Activated CD4-positive, alpha-beta T cell treated with anti-CD3 and anti-CD28 coated beads, Interleukin-10, Interleukin-2, amounts not matched to agents 100 ng/mL and 50 ng/mL, durations not matched to agents 16 hours and 8 hours (primary cell): Measurements from ENCODE around the gene MYH7.
"Not testable (repeated sequence)": the region's sequence is repeated elsewhere in the genome, so short reads cannot be mapped to it uniquely, and the experiment has no call there.

Experiments used
- DNase-seq: peaks from one replicate; pipeline ENCODE4 v3.0.0-alpha.2; 2020

The MYH7 gene

GRCh38 chr14:23430016-23430722 lies 5.3 kb downstream of the MYH7 start:
- no peak for DNase-seq

GRCh38 chr14:23428686-23429495 lies 6.6 kb downstream of the MYH7 start:
- DNase-seq, result no peak

GRCh38 chr14:23425798-23426197 lies 9.7 kb downstream of the MYH7 start:
- DNase-seq, result not testable (repeated sequence)

GRCh38 chr14:23425169-23425568 lies 10.3 kb downstream of the MYH7 start:
- no peak for DNase-seq

GRCh38 chr14:23423657-23424056 lies 11.8 kb downstream of the MYH7 start:
- no peak for DNase-seq

- DNase-seq, result peak; percentile 70
Observed at GRCh38 chr14:23421594-23421993, 13.9 kb downstream of the MYH7 start.

GRCh38 chr14:23419646-23420045 lies 15.8 kb downstream of the MYH7 start:
- not testable (repeated sequence) for DNase-seq

- no peak for DNase-seq
Observed at GRCh38 chr14:23418021-23418420, 17.4 kb downstream of the MYH7 start.

- DNase-seq, result not testable (repeated sequence)
Observed at GRCh38 chr14:23417269-23417668, 18.2 kb downstream of the MYH7 start.

- DNase-seq, result no peak
Observed at GRCh38 chr14:23416801-23417200, 18.7 kb downstream of the MYH7 start.

GRCh38 chr14:23415821-23416778 lies 19.4 kb downstream of the MYH7 start:
- DNase-seq, result no peak

GRCh38 chr14:23414906-23415820 lies 20.3 kb downstream of the MYH7 start:
- no peak for DNase-seq

GRCh38 chr14:23414254-23414653 lies 21.2 kb downstream of the MYH7 start:
- no peak for DNase-seq

GRCh38 chr14:23413681-23414080 lies 21.8 kb downstream of the MYH7 start:
- DNase-seq, result no peak

GRCh38 chr14:23411563-23412525 lies 23.6 kb downstream of the MYH7 start:
- DNase-seq, result no peak

GRCh38 chr14:23409966-23410635 lies 25.4 kb downstream of the MYH7 start:
- no peak for DNase-seq

- DNase-seq, result peak; percentile 9
Observed at GRCh38 chr14:23409475-23409874, 26.0 kb downstream of the MYH7 start.

- DNase-seq, result no peak
Observed at GRCh38 chr14:23408307-23408630, 27.2 kb downstream of the MYH7 start.

GRCh38 chr14:23407516-23408306 lies 27.7 kb downstream of the MYH7 start, which contains the start of gene MYH6:
TSS of gene MYH6 (minus strand) at chr14:23408273. CDS start at chr14:23407223, 1,050 bp downstream.
- DNase-seq, result no peak
